K562 (cell line): ENCODE measurements around the gene ITGAV. TPM values are rescaled to one million over a fixed set of nuclear protein-coding genes. Genes with fewer than 3 reads are reported as not detected.
"Not testable (repeated sequence)": the region's sequence is repeated elsewhere in the genome, so short reads cannot be mapped to it uniquely, and the experiment has no call there.

Experiments used
- ATAC-seq: fragments of 200-7000 bp; cut with Tn5 transposase; 3 replicates; pipeline ENCODE4 v1.9.1; 2020; ENCODE audit warnings: moderate library complexity
- BruUV-seq: library from RNA; stranded (reverse); fragments of 400-500 nt; replicated peaks from 2 replicates; lab custom pipeline; 2021; lab: Mats Ljungman, UMichigan
- CTCF ChIA-PET: fragments of 300-600 bp; formaldehyde crosslinking; extraction: SDS; loops from one replicate; lab custom pipeline; 2021; ENCODE audit warnings: low intra/inter-chr PET ratio; lab: Yijun Ruan, JAX
- POLR2A ChIA-PET: fragments of 300-600, 350-650 bp; sonication (Branson Sonifier 250); formaldehyde crosslinking; extraction: SDS; loops from one replicate; lab custom pipeline; 2021; ENCODE audit warnings: antibody characterized with exemption, inconsistent platforms; lab: Yijun Ruan, JAX
- DNase-seq, 4 experiments: peaks; one replicate each; pipeline versions ENCODE4 v3.0.0 to v3.0.0-alpha.2; 2011 to 2018; ENCODE audit warnings: low spot score in 3 of 4, mixed read lengths in 3 of 4; ENCODE audit errors: extremely low read depth in 1 of 4
- FAIRE-seq: peaks from 2 replicates; lab custom pipeline; 2011; peaks lifted over from hg19 to GRCh38; lab: Jason Lieb, UNC
- H2AFZ ChIP-seq: 2 replicates; pipeline ENCODE4 v1.6.0; 2011; ENCODE audit warnings: low read depth, low read length, control low read depth, inconsistent platforms
- H3K27ac ChIP-seq: fragments of 200-600 bp; 3 replicates; pipeline ENCODE4 v1.8.0; 2011; ENCODE audit warnings: low read depth, mild to moderate bottlenecking, control low read depth, inconsistent platforms, low read length, moderate library complexity, mixed read lengths; ENCODE audit errors: extremely low read depth
- H3K27me3 ChIP-seq, 2 experiments: fragments of 300-600 bp in 1 of 2; 2 replicates in 1 of 2; 3 replicates in 1 of 2; pipeline versions ENCODE4 v1.6.0 to v1.8.0; 2011; ENCODE audit warnings: inconsistent platforms in 2 of 2, low read length in 2 of 2, mild to moderate bottlenecking in 1 of 2, mixed read lengths in 1 of 2, moderate library complexity in 1 of 2; ENCODE audit not compliant: control insufficient read depth in 2 of 2, insufficient read depth in 2 of 2
- H3K36me3 ChIP-seq: fragments of 300-600 bp; 3 replicates; pipeline ENCODE4 v1.8.0; 2011; ENCODE audit warnings: mild to moderate bottlenecking, low read length, inconsistent platforms; ENCODE audit not compliant: control insufficient read depth, insufficient read depth
- H3K4me1 ChIP-seq, 2 experiments: fragments of 200-600 bp in 1 of 2; replicated peaks in 1 of 2; 2 replicates in 1 of 2; 3 replicates in 1 of 2; pipeline versions ENCODE4 v1.5.1 to v1.8.0; 2011; ENCODE audit warnings: inconsistent platforms in 2 of 2, low read length in 2 of 2, mild to moderate bottlenecking in 1 of 2, mixed read lengths in 1 of 2, moderate library complexity in 1 of 2; ENCODE audit not compliant: control insufficient read depth in 2 of 2, insufficient read depth in 2 of 2
- H3K4me2 ChIP-seq: 2 replicates; pipeline ENCODE4 v1.6.1; 2011; ENCODE audit warnings: low read length, control low read depth, inconsistent platforms, mixed read lengths; ENCODE audit not compliant: insufficient read depth
- H3K4me3 ChIP-seq: fragments of 200-600 bp; sonication (generic), shearing (Covaris generic); 2 replicates; pipeline ENCODE4 v1.5.1; 2016; ENCODE audit warnings: control low read depth, inconsistent platforms
- H3K79me2 ChIP-seq: fragments of 200-600 bp; 3 replicates; pipeline ENCODE4 v1.8.0; 2011; ENCODE audit warnings: low read length, inconsistent platforms; ENCODE audit not compliant: control insufficient read depth, insufficient read depth
- H3K9ac ChIP-seq, 2 experiments: 2 replicates each; pipeline versions ENCODE4 v1.6.0 to v1.6.1; 2011; ENCODE audit warnings: low read depth in 2 of 2, low read length in 2 of 2, control low read depth in 1 of 2, inconsistent platforms in 1 of 2, mild to moderate bottlenecking in 1 of 2, mixed read lengths in 1 of 2; ENCODE audit not compliant: insufficient read depth in 1 of 2
- H3K9me1 ChIP-seq: one replicate; pipeline ENCODE4 v1.6.0; 2011; ENCODE audit warnings: inconsistent platforms, mild to moderate bottlenecking, low read length, moderate library complexity; ENCODE audit not compliant: control insufficient read depth, insufficient read depth
- H3K9me3 ChIP-seq: replicated peaks from 2 replicates; pipeline ENCODE4 v1.5.1; 2011; ENCODE audit warnings: low read depth, low read length, inconsistent platforms; ENCODE audit not compliant: control insufficient read depth, insufficient read depth
- H4K20me1 ChIP-seq: replicated peaks from 2 replicates; pipeline ENCODE4 v1.6.1; 2011; ENCODE audit warnings: low read length, inconsistent platforms, mixed read lengths; ENCODE audit not compliant: control insufficient read depth, insufficient read depth
- BCOR ChIP-seq: fragments of 450-650 bp; IDR thresholded peaks from 2 replicates; pipeline ENCODE4 v1.6.1; 2016
- GATA2 ChIP-seq: sonication (generic); formaldehyde crosslinking; IDR thresholded peaks from 2 replicates; pipeline ENCODE4 v1.4.0; 2020; ENCODE audit warnings: mild to moderate bottlenecking, missing genetic modification reagents
- KDM1A ChIP-seq, 2 experiments: fragments of 450-650 bp; IDR thresholded peaks; 2 replicates each; pipeline ENCODE4 v1.6.1; 2016; ENCODE audit warnings: mild to moderate bottlenecking in 2 of 2
- NFE2L1 ChIP-seq: fragments of 450-650 bp; IDR thresholded peaks from 2 replicates; pipeline ENCODE4 v1.6.1; 2016; ENCODE audit warnings: missing genetic modification characterization, low read depth, mild to moderate bottlenecking, missing compliant biosample characterization, moderate library complexity, borderline replicate concordance
- NRF1 ChIP-seq, 2 experiments: fragments of 450-650 bp; IDR thresholded peaks in 1 of 2; conservative IDR thresholded peaks in 1 of 2; 2 replicates each; pipeline ENCODE4 v1.6.1; 2014; ENCODE audit warnings: mild to moderate bottlenecking in 2 of 2
- RBM25 ChIP-seq: fragments of 200-400 bp; formaldehyde crosslinking; IDR thresholded peaks from 2 replicates; pipeline ENCODE4 v1.6.1; 2018; ENCODE audit warnings: low read length, low read depth, moderate library complexity; ENCODE audit not compliant: severe bottlenecking
- SETDB1 ChIP-seq: IDR thresholded peaks from one replicate; pipeline ENCODE4 v1.6.1; 2012; ENCODE audit warnings: low read length, control low read depth, inconsistent platforms
- ZNF12 ChIP-seq: sonication (generic); formaldehyde crosslinking; IDR thresholded peaks from 2 replicates; pipeline ENCODE4 v1.4.0; 2020; ENCODE audit warnings: mild to moderate bottlenecking, missing genetic modification reagents
- ZNF146 ChIP-seq: IDR thresholded peaks from one replicate; pipeline ENCODE4 v1.6.1; 2018; ENCODE audit warnings: missing compliant biosample characterization; ENCODE audit not compliant: unreplicated experiment
- ZNF174 ChIP-seq: fragments of 250-450 bp; sonication (Bioruptor Pico); IDR thresholded peaks from 2 replicates; pipeline ENCODE4 v1.4.0; 2020; ENCODE audit warnings: mild to moderate bottlenecking
- ZNF75A ChIP-seq: fragments of 450-650 bp; formaldehyde crosslinking; IDR thresholded peaks from 2 replicates; pipeline ENCODE4 v1.4.0; 2020; ENCODE audit warnings: mild to moderate bottlenecking
- WGBS: fragments of 100-300 bp; shearing (Covaris generic); methylation state at CpG from one replicate; pipeline ENCODE4 v1.1.6; 2016; ENCODE audit warnings: low coverage, mixed read lengths; ENCODE audit not compliant: insufficient coverage; ENCODE audit errors: missing lambda C conversion rate; 5-methylcytosine and 5-hydroxymethylcytosine counted together
- in situ Hi-C: fragments of 300-500 bp; cut with MboI; formaldehyde crosslinking; loops from 4 replicates; pipeline ENCODE4 v1.15.0; 2018; ENCODE audit warnings: inconsistent platforms, mixed read lengths
- intact Hi-C: fragments of 100-400 bp; cut with micrococcal nuclease; formaldehyde crosslinking; loops from 2 replicates; pipeline ENCODE4 v1.14.2; 2022
- polyA plus RNA-seq, 8 experiments: library from polyadenylated mRNA; depleted of rRNA in 4 of 8; stranded (reverse) in 5 of 8; unstranded in 3 of 8; fragments of >200 nt; fragmentation: Nextera tagmentation in 2 of 8; fragmentation: Illumina TruSeq in 1 of 8; extraction: Ambion mirVana in 2 of 8; extraction: Trizol in 1 of 8; gene quantifications; 2 replicates each; pipeline versions ENCODE4 v1.2.1 to v1.2.3, GENCODE V29; 2011 to 2014; ENCODE audit warnings: inconsistent platforms in 1 of 8, missing spikeins in 1 of 8
- total RNA-seq, 7 experiments: library from RNA; depleted of rRNA in 6 of 7; stranded (reverse); fragments of >200 nt in 6 of 7; fragmentation: Illumina TruSeq in 2 of 7; extraction: Trizol in 2 of 7; gene quantifications; 2 replicates each; pipeline versions ENCODE4 v1.2.1 to v1.2.3, GENCODE V29; 2011 to 2021; ENCODE audit warnings: low replicate concordance in 1 of 7
- TF ChIP-seq, protein P1 (sequence below): sonication (generic); formaldehyde crosslinking; IDR thresholded peaks from 2 replicates; pipeline ENCODE4 v1.8.0; 2023; ENCODE audit warnings: missing genetic modification reagents, mild to moderate bottlenecking, borderline replicate concordance

Gene ITGAV
- total and polyA plus RNA-seq, 9 of the 15 experiments (the other 6 are each of a cell fraction or from before 2014, with no cell fraction given): 3.7 to 17.7 (median 10.7) TPM

DNA sequence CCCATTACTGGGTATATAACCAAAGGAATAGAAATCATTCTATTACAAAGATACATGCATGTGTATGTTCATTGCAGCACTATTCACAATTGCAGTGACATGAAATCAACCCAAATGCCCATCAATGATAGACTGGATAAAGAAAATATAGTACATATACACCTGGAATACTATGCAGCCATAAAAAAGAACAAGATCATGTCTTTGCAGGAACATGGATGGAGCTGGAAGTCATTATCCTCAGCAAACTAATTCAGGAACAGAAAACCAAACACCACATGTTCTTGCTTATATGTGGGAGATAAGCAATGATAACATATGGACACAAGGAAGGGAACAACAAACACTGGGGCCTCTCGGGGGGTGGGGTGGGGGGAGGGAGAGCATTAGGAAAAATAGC is 20.7 kb upstream of the ITGAV start:
- FAIRE-seq, H3K27me3 ChIP-seq, ATAC-seq, CTCF ChIA-PET, H3K4me3 ChIP-seq, H3K9me3 ChIP-seq, H3K4me2 ChIP-seq, H3K9ac ChIP-seq, H3K4me1 ChIP-seq, in situ Hi-C loops, H3K36me3 ChIP-seq, POLR2A ChIA-PET, DNase-seq, H3K9me1 ChIP-seq, H4K20me1 ChIP-seq, H3K27ac ChIP-seq, H3K79me2 ChIP-seq, H2AFZ ChIP-seq, BruUV-seq, intact Hi-C loops: not testable (repeated sequence)
- 0 out of 4 replicates have a peak, but pooled peaks have one; percentile 14 to 27 for TF ChIP-seq KDM1A (IDR thresholded peaks at IDR 0.05)
- peak; percentile 96 for TF ChIP-seq ZNF146 (CRISPR knock-in tag)
- TF ChIP-seq RBM25: peak; percentile 68
- peak; percentile 61; the same call in 1 of the 2 replicates for TF ChIP-seq BCOR
- WGBS: 80% methylated on average over 1 of the region's 1 CpG

DNA sequence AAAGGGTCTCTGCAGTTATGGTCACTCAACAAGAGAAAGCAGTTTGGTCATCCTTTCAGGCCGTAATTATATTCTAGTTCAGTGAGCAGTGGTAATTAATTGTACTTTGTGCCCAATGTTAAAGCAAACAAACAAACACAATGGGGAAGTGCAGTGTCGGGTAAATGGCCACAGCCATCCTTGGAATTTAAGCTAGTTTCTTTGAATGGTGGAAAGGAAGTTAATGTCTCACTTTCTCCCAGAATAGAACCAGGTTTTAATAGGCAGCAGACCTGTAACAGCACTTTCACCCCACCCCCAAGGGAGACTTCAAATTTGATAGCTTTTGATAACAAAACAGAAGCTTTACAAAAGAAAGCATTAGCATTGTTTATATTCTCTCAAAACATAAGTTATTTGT is 20.0 kb upstream of the ITGAV start:
- ChIA-PET POLR2A (interaction anchor here (0.9 to 1.5 kb wide), 3 partner anchors 15 to 24 kb away, joined by 3 to 5 read pairs (median 4); no protein-coding TSS in a partner anchor), CTCF (no interaction called here)
- no peaks in the 10 kb centered on the region for H3K9me3 ChIP-seq
- ATAC-seq (peak; percentile 23; the same call in 2 of the 3 replicates), FAIRE-seq (no peak), DNase-seq (no peak)
- H3K9ac ChIP-seq: no peak overlapping the region
- in situ Hi-C loops: no loop called here
- H4K20me1 ChIP-seq: no peaks in the 10 kb centered on the region
- no peak overlapping the region for H3K4me3 ChIP-seq
- peak overlapping the region; percentile 61 for H2AFZ ChIP-seq
- intact Hi-C loops: no loop called here
- no peaks in the 10 kb centered on the region for H3K9me1 ChIP-seq
- no peak overlapping the region for H3K27ac ChIP-seq
- no peaks in the 10 kb centered on the region for H3K36me3 ChIP-seq
- H3K79me2 ChIP-seq: no peaks in the 10 kb centered on the region
- BruUV-seq: no TSS peak
- WGBS: 18% methylated on average over 2 of the region's 2 CpGs
- H3K4me2 ChIP-seq: 0 out of 2 replicates have a peak overlapping the region, but pooled peaks have one; percentile 5
- no peaks in the 10 kb centered on the region for H3K27me3 ChIP-seq
- H3K4me1 ChIP-seq: peaks cover 0 to 3% of the 10 kb centered on the region in 2 experiments; a peak in 2 of 5 replicates
- TF ChIP-seq SETDB1 (no peak), NFE2L1 (no peak), NRF1 (conservative IDR thresholded peaks at IDR 0.05 in 1 of 2, IDR thresholded peaks at IDR 0.05 in 1 of 2) (no peak), ZNF174 (no peak), GATA2 (CRISPR knock-in tag) (no peak), ZNF75A (no peak), ZNF12 (CRISPR knock-in tag) (no peak)
- TF ChIP-seq, protein P1, sequence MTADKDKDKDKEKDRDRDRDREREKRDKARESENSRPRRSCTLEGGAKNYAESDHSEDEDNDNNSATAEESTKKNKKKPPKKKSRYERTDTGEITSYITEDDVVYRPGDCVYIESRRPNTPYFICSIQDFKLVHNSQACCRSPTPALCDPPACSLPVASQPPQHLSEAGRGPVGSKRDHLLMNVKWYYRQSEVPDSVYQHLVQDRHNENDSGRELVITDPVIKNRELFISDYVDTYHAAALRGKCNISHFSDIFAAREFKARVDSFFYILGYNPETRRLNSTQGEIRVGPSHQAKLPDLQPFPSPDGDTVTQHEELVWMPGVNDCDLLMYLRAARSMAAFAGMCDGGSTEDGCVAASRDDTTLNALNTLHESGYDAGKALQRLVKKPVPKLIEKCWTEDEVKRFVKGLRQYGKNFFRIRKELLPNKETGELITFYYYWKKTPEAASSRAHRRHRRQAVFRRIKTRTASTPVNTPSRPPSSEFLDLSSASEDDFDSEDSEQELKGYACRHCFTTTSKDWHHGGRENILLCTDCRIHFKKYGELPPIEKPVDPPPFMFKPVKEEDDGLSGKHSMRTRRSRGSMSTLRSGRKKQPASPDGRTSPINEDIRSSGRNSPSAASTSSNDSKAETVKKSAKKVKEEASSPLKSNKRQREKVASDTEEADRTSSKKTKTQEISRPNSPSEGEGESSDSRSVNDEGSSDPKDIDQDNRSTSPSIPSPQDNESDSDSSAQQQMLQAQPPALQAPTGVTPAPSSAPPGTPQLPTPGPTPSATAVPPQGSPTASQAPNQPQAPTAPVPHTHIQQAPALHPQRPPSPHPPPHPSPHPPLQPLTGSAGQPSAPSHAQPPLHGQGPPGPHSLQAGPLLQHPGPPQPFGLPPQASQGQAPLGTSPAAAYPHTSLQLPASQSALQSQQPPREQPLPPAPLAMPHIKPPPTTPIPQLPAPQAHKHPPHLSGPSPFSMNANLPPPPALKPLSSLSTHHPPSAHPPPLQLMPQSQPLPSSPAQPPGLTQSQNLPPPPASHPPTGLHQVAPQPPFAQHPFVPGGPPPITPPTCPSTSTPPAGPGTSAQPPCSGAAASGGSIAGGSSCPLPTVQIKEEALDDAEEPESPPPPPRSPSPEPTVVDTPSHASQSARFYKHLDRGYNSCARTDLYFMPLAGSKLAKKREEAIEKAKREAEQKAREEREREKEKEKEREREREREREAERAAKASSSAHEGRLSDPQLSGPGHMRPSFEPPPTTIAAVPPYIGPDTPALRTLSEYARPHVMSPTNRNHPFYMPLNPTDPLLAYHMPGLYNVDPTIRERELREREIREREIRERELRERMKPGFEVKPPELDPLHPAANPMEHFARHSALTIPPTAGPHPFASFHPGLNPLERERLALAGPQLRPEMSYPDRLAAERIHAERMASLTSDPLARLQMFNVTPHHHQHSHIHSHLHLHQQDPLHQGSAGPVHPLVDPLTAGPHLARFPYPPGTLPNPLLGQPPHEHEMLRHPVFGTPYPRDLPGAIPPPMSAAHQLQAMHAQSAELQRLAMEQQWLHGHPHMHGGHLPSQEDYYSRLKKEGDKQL (CRISPR knock-in tag): no peak
